HG02798 (cell line): ENCODE data around the gene CWC22.
A peak's percentile ranks its signal among the peaks of the same experiment; 100 is the strongest.
"Not testable (repeated sequence)": the region's sequence is repeated elsewhere in the genome, so short reads cannot be mapped to it uniquely, and the experiment has no call there.

ENCODE experiments used
- ATAC-seq: cut with Tn5 transposase; IDR thresholded peaks from one replicate; pipeline ENCODE4 v1.9.1; 2021; ENCODE audit warnings: mild to moderate bottlenecking; ENCODE audit not compliant: unreplicated experiment, poor library complexity

Gene CWC22

GRCh38 chr2:180004731-180005130 lies 2.4 kb downstream of the CWC22 start:
- no peak for ATAC-seq

DNA sequence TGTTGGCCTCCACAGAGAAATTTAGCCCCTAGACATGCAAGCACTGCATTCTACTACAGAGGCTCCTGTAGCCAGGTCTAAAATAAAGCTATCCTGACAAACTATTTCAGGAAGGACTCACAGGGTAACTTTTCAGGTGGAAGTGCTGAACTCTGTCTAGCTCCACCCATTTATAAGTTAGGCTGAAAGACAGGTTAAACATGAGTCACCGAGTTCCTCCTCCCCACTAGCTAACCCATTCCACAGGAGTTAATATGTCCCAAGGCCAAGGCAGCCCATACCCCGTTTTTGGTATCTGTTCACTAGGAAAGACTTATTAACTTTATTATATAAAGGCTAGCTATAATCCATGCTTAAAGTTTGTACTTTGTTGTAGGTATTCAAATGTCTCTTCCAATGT lies 3.5 kb downstream of the CWC22 start:
- ATAC-seq, result no peak

GRCh38 chr2:180003073-180003472 lies 4.0 kb downstream of the CWC22 start:
- ATAC-seq, result no peak

DNA sequence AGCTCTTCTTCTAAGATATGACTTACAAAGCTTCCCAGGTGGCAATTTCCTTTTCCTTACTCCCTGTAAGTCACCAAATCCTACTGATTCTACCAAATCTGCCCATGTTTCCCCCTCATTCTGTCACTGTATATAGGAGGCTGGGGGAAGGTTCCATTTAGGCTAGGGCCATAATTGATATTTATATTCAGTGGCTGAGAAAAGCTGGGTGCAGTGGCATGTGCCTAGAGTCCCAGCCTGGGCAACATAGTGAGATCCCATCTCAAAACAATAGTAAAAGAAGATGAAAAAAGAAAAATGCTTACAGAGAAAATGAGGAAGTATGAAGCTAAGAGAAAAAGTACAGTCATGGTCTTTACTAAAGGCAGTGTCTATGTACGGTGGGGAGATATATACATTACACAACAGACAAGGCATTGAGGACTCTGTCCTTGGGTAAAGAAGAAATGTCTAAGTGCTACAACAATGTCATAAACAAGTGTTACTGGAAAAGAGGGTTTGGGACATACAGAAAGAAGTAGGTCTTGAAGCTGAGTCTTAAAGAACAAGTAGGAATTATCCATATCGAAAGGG lies 4.8 kb downstream of the CWC22 start:
- no peak for ATAC-seq

DNA sequence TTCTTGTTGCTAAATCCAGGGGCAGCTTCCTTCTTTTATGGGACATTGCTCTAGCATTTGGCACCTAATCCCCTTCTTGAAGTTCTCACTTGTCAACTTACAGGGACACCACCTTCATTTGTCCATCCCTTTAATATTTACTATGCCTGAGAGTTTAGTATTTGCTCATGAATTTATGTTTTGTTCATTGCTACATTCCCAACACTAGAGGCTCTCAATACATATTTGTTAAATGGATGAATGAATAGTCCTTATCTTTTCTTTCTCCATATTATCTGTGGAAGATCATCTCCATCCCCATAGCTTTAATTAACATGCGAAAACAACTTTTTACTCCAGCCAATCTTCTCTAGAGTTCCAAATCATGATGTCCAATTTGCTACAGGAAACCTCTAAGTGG lies 5.4 kb downstream of the CWC22 start:
- no peak for ATAC-seq

GRCh38 chr2:180000434-180000833 lies 6.7 kb downstream of the CWC22 start:
- ATAC-seq, result peak; percentile 32

DNA sequence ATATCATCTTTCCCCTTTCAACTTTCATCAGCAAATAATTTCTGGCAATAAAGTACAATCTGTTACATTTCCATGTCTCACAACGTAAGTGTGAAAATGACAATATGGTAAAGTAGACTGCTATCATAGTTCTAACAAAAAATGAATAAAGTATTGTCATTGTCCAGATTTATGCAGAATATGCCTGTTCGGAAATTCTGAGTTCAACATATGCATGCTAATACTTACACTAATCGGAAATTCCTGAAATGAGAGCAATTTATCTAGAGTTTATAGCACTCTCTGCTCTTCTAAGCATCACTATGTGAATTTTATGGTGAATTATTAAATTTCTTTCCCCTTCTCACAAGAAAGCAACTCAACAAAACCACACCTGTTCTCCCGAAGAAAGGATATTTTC lies 8.1 kb downstream of the CWC22 start:
- no peak for ATAC-seq

- ATAC-seq, result peak; percentile 66
These were observed 11.2 kb downstream of the CWC22 start for GRCh38 chr2:179995741-179996515.

DNA sequence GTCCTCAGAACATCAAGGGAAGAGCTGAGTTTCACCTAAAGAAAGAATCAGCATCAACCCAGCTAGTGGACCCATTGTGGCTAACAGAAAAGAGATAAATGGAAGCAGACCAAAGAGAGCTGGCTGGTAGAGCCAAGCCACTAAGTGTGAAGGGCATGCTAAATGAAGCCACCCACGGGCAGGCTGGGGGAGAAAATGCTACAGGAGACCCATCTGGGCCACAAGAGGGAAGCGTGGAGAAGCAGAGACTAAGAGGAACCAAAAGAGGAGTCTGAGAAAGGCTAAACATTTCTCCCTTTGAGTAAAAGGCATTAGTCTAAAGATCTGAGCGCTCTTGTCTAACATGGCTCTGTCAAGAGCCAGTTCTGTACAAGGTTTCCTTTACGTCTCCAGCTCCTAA lies 15.8 kb downstream of the CWC22 start:
- no peak for ATAC-seq

- no peak for ATAC-seq
These were observed 16.3 kb downstream of the CWC22 start for GRCh38 chr2:179990676-179991317.

DNA sequence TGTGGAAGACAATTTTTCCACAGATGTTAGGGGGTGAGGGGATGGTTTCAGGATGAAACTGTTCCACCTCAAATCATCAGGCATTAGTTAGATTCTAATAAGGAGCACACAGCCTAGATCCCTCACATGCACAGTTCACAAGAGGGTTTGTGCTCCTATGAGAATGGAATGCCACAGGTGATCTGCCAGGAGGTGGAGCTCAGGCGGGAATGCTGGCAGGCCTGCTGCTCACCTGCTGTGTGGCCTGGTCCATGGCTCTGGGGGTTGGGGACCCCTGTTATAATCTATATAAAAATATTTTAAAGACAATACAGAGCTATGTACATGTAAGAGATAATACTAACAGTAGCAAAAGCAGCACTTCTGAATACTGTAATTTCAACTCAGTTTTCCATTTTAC lies 19.2 kb downstream of the CWC22 start:
- no peak for ATAC-seq

- peak; percentile 94 for ATAC-seq
These were observed 21.8 kb downstream of the CWC22 start for GRCh38 chr2:179985163-179985820.

DNA sequence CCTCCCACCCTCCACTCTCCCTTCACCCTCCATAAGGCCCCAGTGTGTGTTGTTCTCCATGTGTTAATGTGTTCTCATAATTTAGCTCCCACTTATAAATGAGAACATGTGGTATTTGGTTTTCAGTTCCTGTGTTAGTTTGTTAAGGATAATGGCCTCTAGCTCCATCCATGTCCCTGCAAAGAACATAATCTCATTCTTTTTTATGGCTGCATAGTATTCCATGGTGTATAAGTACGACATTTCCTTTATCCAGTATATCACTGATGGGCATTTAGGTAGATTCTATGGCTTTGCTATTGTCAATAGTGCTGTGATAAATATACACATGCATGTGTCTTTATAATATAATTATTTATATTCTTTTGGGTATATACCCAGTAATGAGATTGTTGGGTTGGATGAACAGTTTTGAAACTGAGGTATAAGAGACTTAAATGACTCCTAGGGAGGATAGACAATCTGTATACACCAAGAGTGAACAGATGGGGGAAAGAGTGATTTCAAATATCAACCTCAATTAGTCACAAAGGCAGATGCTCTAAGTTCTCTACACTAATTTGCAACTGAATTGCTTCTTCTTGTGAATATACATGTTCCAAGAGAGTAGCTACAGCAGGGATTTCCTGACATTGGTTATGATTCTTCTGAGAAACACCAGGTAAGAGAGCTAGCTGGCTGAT lies 23.7 kb downstream of the CWC22 start:
- no peak for ATAC-seq

- ATAC-seq, result no peak
These were observed 26.0 kb downstream of the CWC22 start for GRCh38 chr2:179981085-179981484.

DNA sequence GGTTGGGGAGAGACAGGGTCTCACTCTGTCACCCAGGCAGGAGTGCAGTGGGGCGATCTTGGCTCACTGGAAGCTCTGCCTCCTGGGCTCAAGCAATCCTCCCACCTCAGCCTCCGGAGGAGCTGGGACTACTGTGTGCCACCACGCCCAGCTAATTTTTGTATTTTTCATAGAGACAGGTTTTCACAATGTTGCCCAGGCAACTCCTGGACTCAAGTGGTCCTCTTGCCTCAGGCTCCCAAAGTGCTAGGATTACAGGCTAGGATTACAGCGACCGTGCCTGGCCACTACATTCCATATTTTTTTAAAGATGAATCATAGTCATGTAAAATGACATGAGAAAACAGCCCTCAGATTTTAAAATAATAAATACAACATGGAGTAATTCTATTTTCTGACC lies 32.3 kb downstream of the CWC22 start:
- no peak for ATAC-seq

DNA sequence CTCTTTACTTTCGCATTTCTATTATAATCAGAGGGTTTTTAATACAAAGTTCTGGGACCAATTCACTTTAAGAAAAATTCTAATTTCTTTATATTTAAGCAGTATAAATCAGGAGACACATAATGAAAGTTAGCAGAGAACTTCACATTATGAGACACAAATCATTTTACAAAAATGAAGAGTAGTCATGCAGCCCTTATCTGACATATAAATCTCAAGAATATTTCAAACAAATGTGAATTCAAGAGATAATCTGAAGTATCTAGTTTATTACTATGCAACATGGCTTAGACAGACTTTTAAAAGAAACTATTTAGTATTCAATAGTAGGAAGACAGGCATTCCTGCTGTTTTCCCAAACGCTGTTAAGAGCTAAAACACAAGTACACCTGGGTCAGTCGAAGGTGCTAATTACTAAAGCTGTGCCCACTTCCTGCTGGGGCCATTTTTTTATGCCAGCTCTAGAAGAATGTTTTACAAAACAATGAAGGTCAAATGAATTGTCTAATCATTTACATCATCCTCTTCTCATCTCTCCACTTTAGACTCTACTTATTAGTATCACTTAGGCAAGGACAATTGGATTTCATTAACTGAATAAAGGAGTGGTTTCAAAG lies 40.2 kb downstream of the CWC22 start:
- no peak for ATAC-seq

DNA sequence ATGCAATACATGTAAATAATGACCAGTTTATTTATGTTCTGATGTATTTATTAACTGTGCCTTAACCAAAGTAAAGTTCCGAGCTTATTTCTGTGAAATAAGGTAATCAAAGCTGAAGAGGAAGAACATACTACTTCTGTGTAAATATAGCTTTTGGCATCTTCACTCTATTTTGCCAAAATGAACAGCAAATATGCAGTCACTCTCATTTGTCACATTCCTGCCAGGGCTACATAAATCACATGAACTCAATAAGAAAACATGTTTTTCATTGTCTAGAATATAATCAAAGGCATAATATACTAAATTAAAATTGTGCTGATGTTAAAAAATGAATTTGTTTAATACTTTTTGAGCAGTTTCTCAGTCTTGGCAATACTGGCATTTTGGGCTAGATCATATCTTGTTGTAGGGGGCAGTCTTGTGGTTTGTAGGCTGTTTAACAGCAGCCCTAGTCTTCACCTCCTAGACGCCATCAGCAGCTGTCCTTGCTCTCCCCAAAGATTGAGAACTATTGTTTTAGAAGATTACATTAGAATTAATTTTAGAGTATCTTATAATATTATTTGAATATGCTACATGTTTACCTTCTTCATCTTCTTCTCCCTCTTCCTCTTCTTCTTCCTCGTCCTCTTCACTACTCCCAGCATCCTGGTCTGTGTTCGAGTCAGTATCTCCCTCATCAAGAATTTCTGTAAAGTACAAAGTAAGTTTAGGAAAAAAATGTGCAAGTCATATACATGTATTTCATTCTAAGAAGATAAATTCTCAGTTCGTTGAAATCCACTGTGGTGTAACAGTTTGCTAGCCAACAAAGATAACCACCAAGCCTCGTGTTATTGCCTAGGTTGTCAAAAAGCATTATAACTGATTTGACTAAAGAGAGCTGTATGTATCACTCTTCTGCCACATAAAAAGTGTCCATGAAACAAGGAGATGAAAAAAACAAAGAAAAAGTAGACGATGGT lies 41.5 kb downstream of the CWC22 start:
- ATAC-seq, result no peak

GRCh38 chr2:179963626-179964025 lies 43.5 kb downstream of the CWC22 start:
- ATAC-seq, result no peak

DNA sequence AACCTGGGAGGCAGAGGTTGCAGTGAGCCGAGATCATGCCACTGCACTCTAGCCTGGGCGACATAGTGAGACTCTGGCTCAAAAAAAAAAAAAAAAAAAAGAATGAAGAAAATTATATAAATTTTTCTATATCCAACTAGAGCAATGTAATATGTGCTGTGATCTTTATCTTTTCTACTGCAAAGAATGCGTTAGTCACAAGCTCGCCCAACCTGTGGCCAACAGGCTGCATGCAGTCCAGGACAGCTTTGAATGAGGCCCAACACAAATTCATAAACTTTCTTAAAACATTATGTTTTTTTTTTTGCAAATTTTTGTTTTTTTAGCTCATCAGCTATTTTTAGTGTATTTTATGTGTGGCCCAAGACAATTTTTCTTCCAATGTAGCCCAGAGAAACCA lies 48.8 kb downstream of the CWC22 start:
- not testable (repeated sequence) for ATAC-seq
